HL-60/S4 treated with phorbol 12-myristate 13-acetate at 8.2 ng/mL for 4 days and 3 days (cell line): Measurements from ENCODE around the gene TCF4.

Experiments used
- in situ Hi-C: fragments of 300-500 bp; cut with MboI; formaldehyde crosslinking; loops from 2 replicates; pipeline ENCODE4 v1.15.0; 2022; ENCODE audit warnings: low sequenced_read_pairs

Gene TCF4

GRCh38 chr18:55356815-55357214 is 231.2 kb downstream of the TCF4 start:
- in situ Hi-C loops, result no loop called here

DNA sequence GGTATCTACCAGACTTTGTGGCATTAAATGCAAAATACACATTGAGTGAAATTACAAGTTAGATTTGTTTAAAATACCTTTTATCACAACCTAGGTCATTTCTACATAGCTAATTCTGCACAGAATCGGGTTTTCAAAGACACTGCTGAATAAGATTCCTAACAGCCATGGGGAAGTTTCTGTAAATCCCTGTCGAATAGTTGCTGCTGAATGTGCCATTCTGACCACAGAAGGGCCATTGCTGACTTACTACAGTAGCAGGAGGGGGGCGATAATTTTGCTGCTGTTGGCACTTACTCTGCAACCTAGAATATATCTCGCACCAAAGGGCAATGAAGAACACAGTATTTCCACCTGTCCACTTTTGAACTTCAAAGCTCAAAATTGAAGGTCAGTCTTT is 232.8 kb downstream of the TCF4 start:
- in situ Hi-C loops, result no loop called here

DNA sequence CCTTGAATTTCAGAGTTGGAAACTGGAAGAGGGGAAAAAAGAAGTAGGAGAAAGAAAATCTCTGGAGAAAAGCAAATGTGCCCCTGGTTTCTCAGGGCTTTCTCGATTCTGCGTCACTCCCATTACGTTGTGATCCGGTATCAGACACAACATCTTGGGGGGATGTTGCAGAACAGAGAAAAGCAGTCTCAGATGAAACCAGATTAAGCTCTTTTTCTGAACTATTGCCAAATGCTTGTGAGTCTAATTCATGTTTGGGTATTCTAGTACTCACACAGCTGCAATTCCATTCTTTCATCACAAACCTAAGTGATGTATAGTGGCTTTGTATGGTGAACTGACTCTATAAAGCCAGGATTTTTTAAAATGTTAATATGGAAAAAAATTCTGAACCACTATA is 233.2 kb downstream of the TCF4 start:
- in situ Hi-C loops, result no loop called here

DNA sequence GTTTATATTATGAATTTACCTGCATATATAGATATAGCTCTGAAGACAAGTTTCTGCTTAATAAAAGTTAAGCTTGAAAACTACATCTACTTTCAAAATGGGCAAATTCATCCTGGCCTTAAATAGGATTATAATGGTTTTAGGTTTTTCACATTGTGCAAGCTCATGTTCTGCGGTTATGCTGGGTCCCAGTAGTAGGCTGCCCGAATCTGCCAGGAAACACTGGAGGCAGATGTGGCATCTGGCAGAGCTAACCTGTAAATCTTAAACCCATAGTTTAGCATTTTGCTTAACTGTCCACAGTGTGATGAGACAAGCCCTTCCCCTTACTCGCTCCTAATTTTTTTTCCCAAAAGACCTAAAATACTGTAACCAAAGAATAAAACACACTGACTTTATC is 234.2 kb downstream of the TCF4 start:
- in situ Hi-C loops, result no loop called here

DNA sequence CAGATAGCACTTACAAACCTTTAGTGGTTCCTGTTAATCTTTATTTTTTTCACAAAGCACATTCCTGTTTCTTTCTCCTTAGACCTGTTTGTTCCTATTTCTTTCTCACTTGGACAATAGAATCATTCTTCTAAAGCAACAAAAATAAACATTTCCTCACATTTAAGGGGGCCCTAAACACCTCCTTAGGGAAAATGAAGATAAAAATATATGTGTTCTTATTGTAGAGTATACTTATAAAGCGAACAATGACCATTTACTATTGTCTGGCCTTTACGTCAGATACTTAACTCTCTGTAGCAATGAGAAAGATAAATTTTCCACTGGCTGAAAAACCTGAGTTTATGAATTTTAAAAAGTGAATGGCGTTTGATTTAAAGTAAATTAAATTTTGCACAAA is 234.6 kb downstream of the TCF4 start:
- in situ Hi-C loops, result no loop called here

DNA sequence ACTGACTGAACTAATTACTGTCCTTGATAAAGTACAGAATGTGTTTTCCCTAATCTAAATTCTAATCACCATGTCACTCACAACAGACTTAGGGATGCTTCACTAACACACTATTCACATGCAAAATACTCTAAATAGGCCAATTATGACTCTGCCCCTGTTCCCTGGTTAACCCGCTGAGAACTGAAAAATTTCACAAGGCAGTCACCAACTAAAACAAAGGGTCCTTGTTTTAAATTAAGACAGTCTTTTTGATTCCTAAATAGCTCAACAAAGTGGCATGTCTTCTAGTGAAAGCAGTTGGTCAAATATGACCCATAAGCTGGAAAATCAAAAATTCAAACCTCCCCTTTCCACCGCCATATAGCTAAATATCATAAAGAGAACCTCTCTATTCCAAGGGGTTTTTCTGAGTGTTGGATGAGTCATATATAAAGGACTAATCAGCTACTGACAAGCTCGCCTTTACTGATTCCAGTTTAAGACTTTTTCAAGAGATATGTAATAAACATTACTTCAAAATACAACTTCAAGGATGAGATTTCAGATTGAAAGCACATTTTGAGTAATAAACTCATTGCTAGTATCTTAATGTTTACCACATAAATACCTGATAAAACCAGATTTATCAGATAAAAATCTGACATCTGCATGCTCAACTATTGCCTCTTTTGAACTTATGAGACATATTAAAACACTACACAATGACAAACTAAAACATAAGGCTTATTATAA is 235.8 kb downstream of the TCF4 start:
- in situ Hi-C loops, result no loop called here

DNA sequence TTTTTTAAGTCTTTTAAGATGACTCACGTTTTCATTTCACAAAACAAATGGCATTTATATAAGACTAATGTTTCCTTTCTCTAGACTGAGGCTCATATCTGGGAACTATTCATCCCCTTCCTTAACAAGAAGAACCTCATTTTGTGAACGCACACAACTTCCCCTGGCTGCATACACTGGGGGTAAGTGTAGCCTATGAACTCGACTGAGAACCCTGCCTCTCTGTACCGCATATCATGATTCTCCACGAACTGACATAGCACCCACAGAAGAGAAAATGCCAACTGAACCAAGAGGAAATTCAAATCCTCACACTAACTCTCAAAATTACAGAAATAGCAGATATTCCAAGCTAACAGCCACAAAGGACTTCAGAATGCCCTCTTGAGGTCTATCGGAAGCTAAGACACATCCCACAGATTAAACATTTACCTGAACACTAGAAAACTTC is 236.7 kb downstream of the TCF4 start:
- in situ Hi-C loops, result no loop called here

GRCh38 chr18:55349685-55350084 is 238.3 kb downstream of the TCF4 start:
- in situ Hi-C loops, result no loop called here

GRCh38 chr18:55346961-55347740 is 240.8 kb downstream of the TCF4 start:
- in situ Hi-C loops, result no loop called here

- in situ Hi-C loops, result no loop called here
Observed at GRCh38 chr18:55346387-55346786, 241.6 kb downstream of the TCF4 start.

DNA sequence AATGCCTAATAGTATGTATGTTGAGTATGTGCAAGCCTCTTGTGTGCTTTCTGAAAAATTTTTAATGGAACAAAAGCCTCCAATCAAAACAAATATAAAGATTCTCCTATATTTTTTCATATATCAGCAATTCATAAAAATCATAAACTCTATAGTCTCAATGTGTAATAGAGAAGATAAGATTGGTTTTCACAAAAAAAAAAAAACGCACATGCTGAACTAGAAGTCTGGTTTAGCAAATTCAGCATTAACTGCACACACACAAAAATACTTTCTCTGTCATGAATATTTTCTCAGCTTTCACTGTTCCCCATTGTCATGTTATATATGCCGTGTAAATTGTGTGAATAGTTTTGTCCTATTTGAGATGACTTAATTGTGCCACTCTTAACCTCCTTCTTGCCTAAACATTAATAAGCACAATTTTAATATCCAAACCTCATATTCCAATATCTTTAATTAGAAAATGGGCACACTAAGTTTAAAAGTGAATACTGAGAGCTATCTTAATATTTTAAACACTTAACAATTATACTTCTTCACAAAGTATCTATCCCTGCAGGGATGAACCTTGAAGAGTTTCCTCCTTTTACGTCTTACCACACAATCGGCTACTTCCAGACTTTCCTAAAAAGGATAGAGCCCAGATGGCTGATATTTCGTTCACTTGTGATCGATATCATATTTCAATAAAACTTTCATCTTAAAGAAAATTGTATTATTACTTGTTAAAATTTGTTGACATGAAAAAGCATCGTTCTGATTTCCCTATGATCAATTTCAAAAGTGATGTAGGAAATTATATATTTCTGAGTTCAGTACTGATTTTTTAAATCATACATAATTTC is 242.7 kb downstream of the TCF4 start:
- in situ Hi-C loops, result no loop called here

- in situ Hi-C loops, result no loop called here
Observed at GRCh38 chr18:55343396-55344073, 244.5 kb downstream of the TCF4 start.

DNA sequence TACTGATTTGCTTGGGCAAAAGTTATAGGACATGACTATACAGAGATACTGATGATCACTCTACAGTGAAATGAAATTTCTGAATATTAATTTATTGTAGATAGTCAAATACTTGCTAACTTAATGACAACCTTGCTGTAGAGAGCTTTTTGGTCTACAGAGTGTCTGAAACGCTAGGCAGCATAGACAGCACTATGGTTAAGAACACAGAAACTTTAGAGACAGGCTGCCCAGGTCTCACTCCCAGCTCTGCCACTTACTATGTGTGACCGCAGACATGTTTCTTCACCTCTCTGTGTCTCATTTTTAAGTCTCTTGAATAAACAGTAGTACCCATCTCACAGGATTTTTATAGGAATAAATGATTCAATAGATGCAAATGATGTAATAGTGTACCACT is 247.0 kb downstream of the TCF4 start:
- in situ Hi-C loops, result no loop called here

DNA sequence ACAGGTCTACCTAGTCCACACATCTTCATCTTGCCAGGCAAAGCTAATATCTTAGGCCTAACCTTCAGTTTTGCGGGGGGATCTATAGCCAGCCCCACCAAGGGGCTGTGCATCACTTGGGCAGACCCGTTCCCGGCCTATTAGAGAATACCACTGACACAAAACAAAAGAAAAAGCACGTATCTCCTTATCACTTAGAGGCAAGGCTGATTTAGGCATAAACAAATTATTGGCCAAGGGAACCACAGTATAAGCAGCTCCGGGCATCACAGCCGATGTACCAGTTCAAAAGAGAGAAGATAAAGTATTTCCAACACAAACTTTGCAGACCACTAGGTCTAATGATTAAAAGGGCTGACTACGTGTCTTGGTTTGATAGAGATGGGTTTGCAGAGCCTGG is 248.0 kb downstream of the TCF4 start:
- in situ Hi-C loops, result no loop called here

GRCh38 chr18:55338978-55339650 is 248.9 kb downstream of the TCF4 start:
- in situ Hi-C loops, result no loop called here

DNA sequence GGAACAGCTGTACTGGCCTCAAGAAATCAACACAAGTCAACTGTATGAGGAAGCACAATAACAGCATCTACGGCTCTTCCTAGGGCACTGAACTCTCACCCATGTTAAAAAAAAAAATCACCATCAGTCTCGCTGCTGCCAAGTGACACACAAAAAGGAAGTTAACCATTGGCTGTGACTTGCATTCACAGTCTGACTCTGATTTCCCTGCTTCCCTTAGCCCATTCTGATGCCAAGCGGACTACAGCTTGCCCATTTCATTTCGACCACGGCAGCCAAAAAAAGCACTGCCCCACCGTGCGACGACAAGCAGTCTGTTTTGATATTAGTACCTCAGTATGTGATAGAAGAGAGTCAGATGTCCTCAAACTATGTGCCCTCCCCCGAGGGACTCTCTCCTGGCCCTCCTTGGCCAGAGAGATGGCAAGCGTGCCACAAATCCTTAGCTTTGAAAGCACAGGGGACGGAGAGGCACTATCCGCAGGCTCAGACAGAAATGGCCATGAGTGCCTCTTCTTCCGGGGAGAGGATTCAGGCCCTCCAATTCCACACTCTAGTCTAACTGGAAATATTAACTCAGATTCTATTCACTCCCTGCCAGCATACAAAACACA is 250.0 kb downstream of the TCF4 start:
- in situ Hi-C loops, result no loop called here

GRCh38 chr18:55337138-55337537 is 250.9 kb downstream of the TCF4 start:
- in situ Hi-C loops, result no loop called here

DNA sequence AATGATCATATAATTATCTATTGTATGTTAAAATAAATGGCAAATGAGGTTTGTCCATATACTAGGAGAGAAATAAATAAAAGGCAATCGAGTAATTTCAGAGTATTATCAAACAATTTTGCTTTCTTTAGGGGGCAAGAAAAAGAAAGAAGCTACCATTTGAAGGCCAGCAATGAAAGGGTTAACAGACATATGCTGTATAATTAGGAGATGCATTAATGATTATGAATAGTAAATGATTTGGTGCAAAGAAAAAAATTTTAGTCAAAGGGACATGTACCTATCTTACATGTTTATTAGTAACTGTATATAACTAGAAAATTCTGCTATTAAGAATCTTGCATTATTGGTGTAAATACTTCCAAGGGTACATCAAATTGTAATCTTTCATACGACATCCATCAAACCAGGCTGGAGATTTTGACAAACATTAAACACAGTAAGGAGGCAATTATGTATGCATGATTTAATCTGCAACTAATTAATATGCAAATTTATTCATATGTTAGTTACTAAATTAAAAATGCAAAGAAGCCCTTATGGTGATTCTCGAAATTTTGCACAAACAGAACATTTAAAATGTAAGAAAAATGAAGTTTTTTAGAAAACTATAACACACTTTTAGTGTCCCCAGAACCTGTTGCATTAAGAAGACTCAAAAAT is 251.4 kb downstream of the TCF4 start:
- in situ Hi-C loops, result no loop called here

DNA sequence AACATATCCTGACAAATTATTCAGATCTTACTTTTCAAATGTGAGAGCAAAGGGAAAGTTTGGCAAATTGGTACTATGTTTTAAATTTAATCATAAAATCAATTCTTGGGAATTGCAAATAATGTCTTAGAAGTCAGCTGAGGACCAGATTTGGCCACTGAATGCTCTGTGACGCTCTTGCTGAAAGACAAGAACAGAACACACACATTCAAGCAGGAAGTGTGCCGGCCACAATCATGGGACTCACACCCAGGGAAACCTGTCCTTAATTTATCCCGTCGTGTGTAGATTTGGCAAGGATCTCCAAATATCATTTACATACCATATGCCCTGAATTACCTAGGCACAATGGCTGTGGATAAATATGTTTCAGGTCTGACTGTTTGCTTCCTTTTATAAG is 253.1 kb downstream of the TCF4 start:
- in situ Hi-C loops, result no loop called here
